A673 (cell line): ENCODE results near the gene SGK1. TPM values are rescaled to one million over a fixed set of nuclear protein-coding genes. Genes with fewer than 3 reads are reported as not detected.
A peak's percentile ranks its signal among the peaks of the same experiment; 100 is the strongest.

ENCODE experiments used
- BruUV-seq: library from RNA; stranded (reverse); fragments of 400-500 nt; replicated peaks from 2 replicates; lab custom pipeline; 2021; lab: Mats Ljungman, UMichigan
- CTCF ChIA-PET: fragments of 300-600 bp; sonication (Branson Sonifier 250); formaldehyde crosslinking; loops from one replicate; lab custom pipeline; 2022; ENCODE audit warnings: antibody characterized with exemption; lab: Charles Lee
- POLR2A ChIA-PET: fragments of 300-600 bp; sonication (Branson Sonifier 250); formaldehyde crosslinking; loops from one replicate; lab custom pipeline; 2022; ENCODE audit warnings: antibody characterized with exemption; ENCODE audit not compliant: low non-redundant PET; lab: Charles Lee
- DNase-seq: peaks from one replicate; pipeline ENCODE4 v3.0.0-alpha.2; 2015; ENCODE audit warnings: low spot score
- H3K27ac ChIP-seq: fragments of 200-600 bp; sonication (generic); 2 replicates; pipeline ENCODE4 v1.5.1; 2016; ENCODE audit warnings: mixed run types, low read depth, mild to moderate bottlenecking, mixed read lengths, antibody characterized with exemption, low read length; ENCODE audit not compliant: poor library complexity, severe bottlenecking
- H3K27me3 ChIP-seq: fragments of 200-600 bp; sonication (generic); replicated peaks from 2 replicates; pipeline ENCODE4 v1.6.1; 2017; ENCODE audit warnings: mixed run types, low read depth, mild to moderate bottlenecking, mixed read lengths, antibody characterized with exemption, low read length; ENCODE audit not compliant: insufficient read depth, poor library complexity
- H3K36me3 ChIP-seq: fragments of 200-600 bp; sonication (generic); 2 replicates; pipeline ENCODE4 v1.6.1; 2016; ENCODE audit warnings: mixed run types, mild to moderate bottlenecking, mixed read lengths, antibody characterized with exemption, low read length; ENCODE audit not compliant: insufficient read depth, poor library complexity, severe bottlenecking
- H3K4me1 ChIP-seq: fragments of 200-600 bp; sonication (generic); 2 replicates; pipeline ENCODE4 v1.6.1; 2017; ENCODE audit warnings: mixed run types, mild to moderate bottlenecking, mixed read lengths, antibody characterized with exemption, low read length; ENCODE audit not compliant: insufficient read depth, poor library complexity, severe bottlenecking
- H3K4me3 ChIP-seq: fragments of 200-600 bp; sonication (generic); 2 replicates; pipeline ENCODE4 v1.5.1; 2016; ENCODE audit warnings: low read depth, mixed run types, mild to moderate bottlenecking, mixed read lengths, low read length; ENCODE audit not compliant: poor library complexity, severe bottlenecking
- H3K9me3 ChIP-seq: fragments of 200-600 bp; sonication (generic); 2 replicates; pipeline ENCODE4 v1.6.1; 2016; ENCODE audit warnings: mixed run types, low read depth, mild to moderate bottlenecking, mixed read lengths, antibody characterized with exemption, low read length; ENCODE audit not compliant: poor library complexity, severe bottlenecking
- EZH2 ChIP-seq: fragments of 200-600 bp; sonication (generic); IDR thresholded peaks from 2 replicates; pipeline ENCODE4 v1.6.1; 2017; ENCODE audit warnings: borderline replicate concordance, low read depth, mild to moderate bottlenecking, mixed read lengths, antibody characterized with exemption, low read length; ENCODE audit not compliant: poor library complexity, severe bottlenecking
- intact Hi-C: fragments of 100-400 bp; cut with micrococcal nuclease; formaldehyde crosslinking; loops from one replicate; pipeline ENCODE4 v1.10.0; 2022; ENCODE audit not compliant: unreplicated experiment
- total RNA-seq: library from RNA; stranded (reverse); gene quantifications from 2 replicates; pipeline ENCODE4 v1.2.3, GENCODE V29; 2021
- TF ChIP-seq, protein P1 (sequence below): fragments of 300-800, 200-600 bp; sonication (generic); conservative IDR thresholded peaks from 2 replicates; pipeline ENCODE4 v1.5.1; 2017; ENCODE audit warnings: low read depth, mild to moderate bottlenecking, antibody characterized with exemption, low read length, moderate library complexity, mixed read lengths

Gene SGK1
- total RNA-seq, 1 experiment from 2014 or later = 73.3 TPM

GRCh38 chr6:134178161-134179044 is 139.5 kb downstream of the SGK1 start:
- Histone ChIP-seq H3K36me3 (peaks cover 4% of the 10 kb centered on the region), H3K4me1 (peaks cover 11% of the 10 kb centered on the region), H3K4me3 (peak overlapping the region; percentile 46), H3K27ac (peak overlapping the region; percentile 72), H3K27me3 (no peaks in the 10 kb centered on the region), H3K9me3 (no peaks in the 10 kb centered on the region)
- POLR2A ChIA-PET = interaction anchor here (0.6 kb wide), 1 partner anchor 440 kb away, joined by 5 read pairs; no protein-coding TSS in a partner anchor
- no TSS peak for BruUV-seq
- intact Hi-C loops = loop anchor here (1.0 to 10.0 kb wide), 3 partner anchors 339 to 496 kb away; no protein-coding TSS in a partner anchor
- DNase-seq = peak; percentile 98
- TF ChIP-seq, protein P1, sequence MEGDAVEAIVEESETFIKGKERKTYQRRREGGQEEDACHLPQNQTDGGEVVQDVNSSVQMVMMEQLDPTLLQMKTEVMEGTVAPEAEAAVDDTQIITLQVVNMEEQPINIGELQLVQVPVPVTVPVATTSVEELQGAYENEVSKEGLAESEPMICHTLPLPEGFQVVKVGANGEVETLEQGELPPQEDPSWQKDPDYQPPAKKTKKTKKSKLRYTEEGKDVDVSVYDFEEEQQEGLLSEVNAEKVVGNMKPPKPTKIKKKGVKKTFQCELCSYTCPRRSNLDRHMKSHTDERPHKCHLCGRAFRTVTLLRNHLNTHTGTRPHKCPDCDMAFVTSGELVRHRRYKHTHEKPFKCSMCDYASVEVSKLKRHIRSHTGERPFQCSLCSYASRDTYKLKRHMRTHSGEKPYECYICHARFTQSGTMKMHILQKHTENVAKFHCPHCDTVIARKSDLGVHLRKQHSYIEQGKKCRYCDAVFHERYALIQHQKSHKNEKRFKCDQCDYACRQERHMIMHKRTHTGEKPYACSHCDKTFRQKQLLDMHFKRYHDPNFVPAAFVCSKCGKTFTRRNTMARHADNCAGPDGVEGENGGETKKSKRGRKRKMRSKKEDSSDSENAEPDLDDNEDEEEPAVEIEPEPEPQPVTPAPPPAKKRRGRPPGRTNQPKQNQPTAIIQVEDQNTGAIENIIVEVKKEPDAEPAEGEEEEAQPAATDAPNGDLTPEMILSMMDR = peak; percentile 88
- TF ChIP-seq EZH2 = no peak
- CTCF ChIA-PET = interaction anchor here (0.6 to 1.8 kb wide), 8 partner anchors 110 to 704 kb away, joined by 3 to 12 read pairs (median 4); no protein-coding TSS in a partner anchor

GRCh38 chr6:134177753-134178160 is 140.2 kb downstream of the SGK1 start:
- BruUV-seq = no TSS peak
- ChIA-PET POLR2A (no interaction called here), CTCF (interaction anchor here (0.6 to 1.8 kb wide), 10 partner anchors 11 to 705 kb away, joined by 3 to 11 read pairs (median 4); no protein-coding TSS in a partner anchor)
- Histone ChIP-seq H3K4me3 (peak overlapping the region; percentile 46), H3K27ac (peak overlapping the region; percentile 72), H3K9me3 (no peaks in the 10 kb centered on the region), H3K4me1 (peaks cover 13% of the 10 kb centered on the region), H3K36me3 (peaks cover 11% of the 10 kb centered on the region), H3K27me3 (no peaks in the 10 kb centered on the region)
- no peak for DNase-seq
- intact Hi-C loops = loop anchor here (1.0 to 10.0 kb wide), 3 partner anchors 340 to 497 kb away; no protein-coding TSS in a partner anchor
- TF ChIP-seq EZH2 = no peak
- TF ChIP-seq, protein P1 = no peak

DNA sequence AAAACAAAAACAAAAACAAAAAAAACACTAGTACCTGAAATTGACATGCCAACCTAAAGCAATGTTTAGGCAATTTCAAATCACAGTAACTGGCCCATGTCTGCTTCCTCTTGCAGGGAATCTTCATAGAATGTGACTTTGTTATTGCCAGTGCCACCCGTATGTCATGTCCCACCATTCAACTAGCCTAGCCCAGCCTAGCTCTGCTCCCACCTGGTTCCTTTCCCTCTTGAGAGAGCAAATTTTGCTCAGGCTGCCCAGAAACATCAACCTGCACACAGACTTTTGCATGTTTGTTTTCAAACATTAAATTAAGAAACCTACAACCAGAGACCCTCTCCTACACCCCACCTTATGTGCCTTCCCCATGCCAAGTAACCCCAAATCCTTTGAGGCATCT is 140.7 kb downstream of the SGK1 start:
- Histone ChIP-seq H3K4me1 (peaks cover 7% of the 10 kb centered on the region), H3K4me3 (peak overlapping the region; percentile 46), H3K36me3 (peaks cover 16% of the 10 kb centered on the region), H3K9me3 (no peaks in the 10 kb centered on the region), H3K27ac (peak overlapping the region; percentile 72), H3K27me3 (no peaks in the 10 kb centered on the region)
- ChIA-PET POLR2A (no interaction called here), CTCF (interaction anchor here (0.6 to 1.8 kb wide), 6 partner anchors 11 to 705 kb away, joined by 3 to 11 read pairs (median 4); no protein-coding TSS in a partner anchor)
- intact Hi-C loops = loop anchor here (5.0 to 10.0 kb wide), 2 partner anchors 340 to 498 kb away; no protein-coding TSS in a partner anchor
- TF ChIP-seq, protein P1 = no peak
- TF ChIP-seq EZH2 = no peak
- DNase-seq = no peak
- BruUV-seq = no TSS peak
